Inferior parietal cortex (tissue), 1 donor: ENCODE data around the gene DIDO1.
"Not testable (repeated sequence)": the region's sequence is repeated elsewhere in the genome, so short reads cannot be mapped to it uniquely, and the experiment has no call there.

ENCODE experiments used
- DNase-seq: peaks from one replicate; pipeline ENCODE4 v3.0.0-alpha.2; 2016; ENCODE audit errors: extremely low spot score

Gene DIDO1

GRCh38 chr20:62929051-62929538 is 2.8 kb upstream of the DIDO1 start:
- no peak for DNase-seq

- no peak for DNase-seq
These were observed 2.1 kb upstream of the DIDO1 start for GRCh38 chr20:62928246-62928939.

DNA sequence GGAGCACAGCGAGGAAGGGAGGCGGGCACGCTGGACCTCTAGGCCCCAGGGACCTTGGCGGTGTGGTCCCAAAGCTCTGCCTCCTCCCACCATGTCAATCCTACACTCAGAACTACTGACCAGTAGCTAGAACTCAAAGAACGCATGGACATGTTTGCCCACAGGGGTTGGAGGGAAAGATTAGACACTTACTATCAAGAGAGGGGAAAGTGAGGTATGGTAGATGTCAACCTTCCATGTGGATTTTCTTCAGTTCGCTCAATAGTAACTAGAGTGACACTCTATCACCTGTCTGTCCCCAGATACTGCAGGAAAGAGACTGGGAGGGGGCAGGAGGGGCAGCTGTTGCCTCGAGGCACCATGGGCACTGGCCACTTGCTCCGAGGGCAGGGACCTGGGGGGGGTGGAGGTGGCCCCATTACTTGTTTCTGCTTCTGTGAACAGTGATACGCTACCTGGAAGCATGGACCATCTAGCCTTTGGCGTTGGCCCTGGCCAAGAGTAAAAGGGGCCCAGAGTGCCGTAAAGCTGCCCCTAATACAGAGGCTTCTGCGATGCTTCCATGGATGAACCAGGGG is 912 bp upstream of the DIDO1 start:
- DNase-seq: no peak

GRCh38 chr20:62925420-62926228 is 681 bp downstream of the DIDO1 start:
- peak; percentile 35 for DNase-seq

DNA sequence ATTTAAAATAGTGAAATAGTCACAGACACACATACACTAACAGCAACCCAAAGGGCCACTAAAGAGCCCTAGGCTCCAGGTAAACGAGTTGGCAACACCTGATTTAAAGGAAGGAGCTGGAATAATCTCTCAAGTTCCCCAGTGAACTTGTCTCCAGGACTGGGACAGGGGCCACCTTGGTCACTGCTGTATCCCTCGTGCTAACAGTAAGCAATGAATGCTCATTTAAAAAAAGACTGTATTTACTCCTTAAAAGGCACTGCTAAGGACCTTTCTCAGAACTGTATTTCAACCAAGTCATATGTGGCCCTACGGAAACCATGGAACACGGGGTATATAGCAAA is 1.3 kb downstream of the DIDO1 start:
- no peak for DNase-seq

GRCh38 chr20:62924442-62925075 is 1.7 kb downstream of the DIDO1 start:
- DNase-seq: no peak

DNA sequence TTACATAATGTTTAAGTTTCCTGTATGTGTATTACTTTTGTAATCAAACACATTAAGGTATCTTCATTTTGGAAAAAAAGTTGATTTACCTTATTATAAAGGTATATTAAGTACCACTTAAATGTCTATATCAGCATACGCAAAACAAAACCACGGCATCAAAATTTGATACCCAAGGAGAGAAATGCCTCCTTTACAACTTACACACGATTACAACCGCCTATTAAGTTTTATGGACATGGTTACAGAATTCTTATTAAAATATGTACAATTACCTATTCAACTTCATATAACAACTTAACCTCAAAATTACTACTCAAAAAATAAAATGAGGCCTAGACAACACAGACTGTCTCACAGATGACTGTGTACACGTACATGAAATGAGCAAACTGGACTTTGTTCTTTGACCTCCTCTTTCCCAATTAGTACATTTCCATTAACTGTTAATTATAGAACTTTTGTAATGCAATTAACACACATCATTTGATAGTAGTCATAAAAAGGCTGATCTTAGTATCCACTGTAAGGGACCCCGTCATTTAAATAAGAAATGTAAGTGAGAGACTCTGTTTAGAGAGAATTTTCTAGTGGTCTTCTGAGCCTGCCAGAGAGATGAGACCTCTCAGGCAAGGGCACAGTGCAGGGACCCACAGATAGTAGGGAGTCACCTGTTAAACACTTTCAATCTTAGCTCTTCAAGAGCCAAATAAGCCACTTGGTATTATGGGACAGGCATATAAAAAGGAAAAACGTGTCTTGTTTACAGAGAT is 2.5 kb downstream of the DIDO1 start:
- DNase-seq: no peak

GRCh38 chr20:62923059-62923668 is 3.1 kb downstream of the DIDO1 start:
- not testable (repeated sequence) for DNase-seq

DNA sequence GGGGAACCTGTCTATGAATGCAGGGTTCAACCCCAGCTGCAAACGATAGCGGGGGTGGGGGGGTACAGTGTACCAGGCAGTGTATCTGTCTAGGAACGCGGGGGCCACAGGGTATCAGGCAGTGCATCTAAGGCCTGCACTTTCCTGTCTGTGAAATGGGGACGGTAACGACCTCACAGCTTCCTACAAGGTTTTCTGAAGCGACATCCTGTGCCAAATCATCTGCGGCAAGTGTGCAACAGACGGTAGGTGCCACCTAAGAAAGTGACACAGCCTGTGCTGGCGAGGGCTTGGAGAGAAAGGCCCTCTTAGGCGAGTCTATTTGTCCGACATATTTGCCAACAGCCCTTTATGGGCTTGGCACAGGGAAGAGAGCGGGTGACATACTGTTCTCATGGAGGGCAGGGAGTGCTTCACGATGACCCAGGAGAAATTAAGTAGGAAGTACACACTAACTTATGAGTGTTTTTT is 3.8 kb downstream of the DIDO1 start:
- DNase-seq: no peak

DNA sequence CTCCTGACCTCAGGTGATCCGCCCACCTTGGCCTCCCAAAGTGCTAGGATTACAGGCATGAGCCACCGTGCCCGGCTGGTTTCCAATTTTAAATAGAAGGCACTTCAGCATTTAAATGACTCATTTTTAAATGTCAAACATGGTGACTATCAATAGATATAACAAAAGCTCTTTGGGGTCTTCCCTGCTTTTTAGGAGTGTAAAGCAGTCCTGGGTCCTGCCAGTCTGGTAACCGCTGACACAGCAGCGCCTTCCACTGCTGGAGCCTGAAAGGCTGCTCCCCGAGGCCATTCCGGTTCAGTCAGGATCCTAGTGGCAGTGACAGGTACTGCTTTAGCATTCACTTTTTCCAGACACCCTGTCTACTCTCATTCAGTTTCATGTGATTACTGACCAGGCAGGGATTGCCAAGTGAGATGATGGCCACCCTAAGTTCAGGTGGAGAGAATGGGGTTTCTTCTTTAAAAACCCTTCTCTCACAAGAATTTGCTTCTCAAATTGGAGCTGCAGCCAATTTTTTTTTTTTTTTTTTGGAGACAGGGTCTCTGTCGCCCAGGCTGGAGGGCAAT is 5.1 kb downstream of the DIDO1 start:
- no peak for DNase-seq

DNA sequence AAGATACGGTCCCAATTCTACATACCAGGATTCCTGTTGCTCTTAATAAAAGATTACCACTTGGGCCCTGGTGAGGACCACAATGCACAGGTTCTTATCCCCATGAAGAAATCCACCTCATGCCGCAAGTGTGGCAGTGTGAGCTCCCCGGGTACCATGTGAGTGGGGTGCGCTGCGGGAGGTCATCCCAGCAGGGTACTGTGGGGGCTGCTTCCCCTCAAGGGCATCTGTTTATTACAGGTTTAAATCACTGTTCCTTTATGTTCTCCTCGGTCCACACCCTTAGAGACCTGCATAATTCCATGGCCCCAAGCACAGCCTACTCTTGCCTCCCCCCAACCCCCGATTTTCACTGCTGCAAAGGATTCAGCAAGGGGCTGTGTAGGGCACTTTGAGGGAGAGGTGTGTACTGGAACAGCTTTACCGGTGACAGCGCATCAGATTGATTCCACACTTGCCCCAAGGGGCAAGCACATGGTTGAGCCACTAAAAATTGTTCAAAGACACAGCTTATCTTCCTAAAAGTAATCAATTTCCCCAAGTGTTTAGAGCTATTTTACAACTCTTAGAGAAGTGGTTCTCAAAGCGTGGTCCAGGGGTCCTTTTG is 6.2 kb downstream of the DIDO1 start:
- no peak for DNase-seq

GRCh38 chr20:62918831-62919230 is 7.5 kb downstream of the DIDO1 start:
- DNase-seq: no peak

DNA sequence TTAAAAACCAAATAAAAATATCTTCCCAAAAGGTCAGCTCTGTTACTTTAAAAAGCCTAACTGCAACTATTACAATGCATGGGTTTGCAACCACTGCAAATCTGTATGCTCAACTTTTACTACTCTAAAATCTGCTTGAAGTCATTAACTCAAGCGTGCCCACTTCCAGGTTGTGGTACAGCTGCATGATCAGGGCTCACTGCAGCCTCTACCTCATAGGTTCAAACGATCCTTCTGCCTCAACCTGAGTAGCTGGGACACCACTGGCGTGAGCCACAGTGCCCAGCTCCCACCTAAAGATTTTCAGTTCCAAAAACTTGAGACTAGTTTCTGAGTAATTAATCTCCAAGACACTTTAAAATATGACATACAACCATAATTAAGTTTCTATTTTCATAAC is 8.2 kb downstream of the DIDO1 start:
- DNase-seq: no peak

GRCh38 chr20:62917720-62918119 is 8.6 kb downstream of the DIDO1 start:
- no peak for DNase-seq

DNA sequence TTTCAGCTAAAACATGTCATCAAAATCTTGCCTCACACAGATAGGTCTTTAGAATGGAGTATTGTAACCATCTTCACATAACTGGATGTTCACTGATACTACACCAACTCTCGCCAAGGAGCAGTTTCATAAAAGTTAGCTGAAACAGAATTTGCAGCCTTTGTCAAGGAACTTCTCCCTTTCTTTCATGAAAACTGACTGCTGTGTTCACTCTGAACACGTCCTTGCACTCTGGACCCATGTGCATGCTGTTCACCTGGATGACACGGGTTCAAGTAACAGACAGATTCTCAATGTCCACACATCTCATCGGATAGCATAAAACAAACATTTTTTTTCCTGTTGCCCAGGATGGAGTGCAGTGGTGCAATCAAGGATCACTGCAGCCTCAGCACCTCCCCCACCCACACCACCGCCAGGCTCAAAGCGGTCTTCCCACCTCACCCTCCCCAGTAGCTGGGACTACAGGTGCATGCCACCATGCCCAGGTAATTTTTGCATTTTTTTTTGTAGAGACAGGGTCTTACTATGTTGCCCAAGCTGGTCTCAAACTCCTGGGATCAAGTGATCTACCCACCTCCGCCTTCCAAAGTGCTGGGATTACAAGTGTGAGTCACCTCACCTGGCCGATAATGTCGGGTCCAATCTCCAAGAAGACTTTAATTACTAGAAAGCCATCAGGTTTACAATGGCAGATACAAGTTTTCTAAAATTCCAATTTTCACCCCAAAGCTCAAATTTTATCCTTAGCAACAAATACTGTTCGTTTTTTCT is 9.4 kb downstream of the DIDO1 start:
- DNase-seq: no peak

DNA sequence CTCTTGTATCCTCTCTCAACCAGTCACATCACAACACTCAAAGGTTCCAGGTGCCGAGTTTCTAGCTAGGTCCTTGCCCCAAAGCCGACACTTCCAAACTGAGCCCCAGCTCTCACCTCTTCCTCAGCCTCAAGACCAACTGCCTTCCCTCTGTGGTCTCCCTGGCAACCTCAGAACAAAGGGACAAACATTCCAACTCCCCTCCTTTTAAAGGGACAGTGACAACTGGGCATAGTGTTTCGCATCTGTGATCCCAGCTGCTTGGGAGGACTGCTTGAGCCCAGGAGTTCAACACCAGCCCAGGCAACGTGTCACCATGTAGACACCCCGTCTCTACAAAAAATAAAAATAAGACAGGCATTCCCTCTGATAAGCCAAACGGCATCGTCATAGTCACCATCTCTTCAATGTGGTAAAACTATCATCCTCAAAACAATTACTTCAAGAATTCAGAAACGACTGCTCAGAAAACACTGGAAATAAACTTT is 11.3 kb downstream of the DIDO1 start:
- peak; percentile 57 for DNase-seq

GRCh38 chr20:62914436-62914835 is 11.9 kb downstream of the DIDO1 start:
- DNase-seq: no peak

DNA sequence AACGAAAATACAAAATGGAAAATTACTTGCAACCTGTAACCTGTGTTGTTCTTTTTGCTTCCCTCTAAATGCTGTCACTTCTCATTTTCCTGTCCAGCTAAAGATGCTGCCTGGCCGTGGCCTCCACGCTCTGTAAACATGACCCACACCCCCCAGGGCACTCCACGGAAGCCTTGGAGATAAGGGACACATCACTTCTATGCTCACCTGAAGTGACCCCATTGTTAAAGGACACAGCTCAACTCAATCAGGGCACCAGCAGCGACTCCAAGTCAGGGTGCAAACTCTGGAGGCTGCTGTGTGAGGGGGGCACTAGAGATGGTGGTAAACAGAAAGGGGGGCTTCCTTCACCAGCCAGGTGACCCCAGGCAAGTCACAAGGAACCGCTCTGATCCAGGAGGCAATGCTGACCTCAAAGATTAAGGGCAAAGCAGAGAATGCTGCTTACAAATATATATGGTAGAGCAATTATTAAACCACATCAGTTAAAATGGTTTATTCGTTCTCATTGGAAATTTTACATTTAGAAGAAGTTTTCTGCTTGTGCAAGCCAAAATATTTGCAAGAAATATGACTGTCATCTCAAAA is 13.2 kb downstream of the DIDO1 start:
- no peak for DNase-seq

- DNase-seq: no peak
These were observed 14.5 kb downstream of the DIDO1 start for GRCh38 chr20:62911701-62912280.
